Liver (tissue), 9 donors: ENCODE results near the gene BCAS4. TPM values are rescaled to one million over a fixed set of nuclear protein-coding genes. Genes with fewer than 3 reads are reported as not detected.

Experiments used
- DNase-seq: peaks from one replicate; pipeline ENCODE4 v3.0.0-alpha.2; 2017; ENCODE audit warnings: low spot score
- H3K27ac ChIP-seq, 2 donors: one replicate each; pipeline ENCODE4 v1.7.0; 2013; ENCODE audit warnings: inconsistent platforms in 2 of 2, low read length in 2 of 2, control low read depth in 1 of 2, low read depth in 1 of 2, mild to moderate bottlenecking in 1 of 2
- H3K27me3 ChIP-seq, 4 donors: one replicate each; pipeline versions ENCODE4 v1.6.1 to v1.7.0; 2013; ENCODE audit warnings: low read length in 3 of 4, inconsistent platforms in 1 of 4, mild to moderate bottlenecking in 1 of 4, moderate library complexity in 1 of 4; ENCODE audit not compliant: control insufficient read depth in 4 of 4, insufficient read depth in 4 of 4
- H3K36me3 ChIP-seq, 4 donors: one replicate each; pipeline versions ENCODE4 v1.6.1 to v1.7.0; 2013; ENCODE audit warnings: low read length in 3 of 4, mild to moderate bottlenecking in 3 of 4, low read depth in 1 of 4, moderate library complexity in 1 of 4; ENCODE audit not compliant: control insufficient read depth in 4 of 4, insufficient read depth in 3 of 4
- H3K4me1 ChIP-seq, 4 donors: one replicate each; pipeline versions ENCODE4 v1.6.1 to v1.7.0; 2013; ENCODE audit warnings: low read length in 3 of 4, mild to moderate bottlenecking in 3 of 4, moderate library complexity in 1 of 4; ENCODE audit not compliant: control insufficient read depth in 4 of 4, insufficient read depth in 4 of 4
- H3K4me3 ChIP-seq, 3 donors: one replicate each; pipeline versions ENCODE4 v1.6.1 to v1.7.0; 2013; ENCODE audit warnings: low read length in 3 of 3, control low read depth in 1 of 3, low read depth in 1 of 3, mild to moderate bottlenecking in 1 of 3
- H3K9ac ChIP-seq, 2 donors: one replicate each; pipeline ENCODE4 v1.7.0; 2013; ENCODE audit warnings: low read length in 2 of 2, mild to moderate bottlenecking in 2 of 2, moderate library complexity in 2 of 2, control low read depth in 1 of 2, low read depth in 1 of 2
- H3K9me3 ChIP-seq, 4 donors: one replicate each; pipeline versions ENCODE4 v1.6.1 to v1.7.0; 2013; ENCODE audit warnings: low read length in 3 of 4; ENCODE audit not compliant: control insufficient read depth in 4 of 4
- EGR1 ChIP-seq, 2 donors: IDR thresholded peaks; 2 replicates each; pipeline ENCODE4 v1.6.1; 2016 to 2018; ENCODE audit warnings: antibody characterized with exemption in 2 of 2, low read depth in 2 of 2
- FOXA2 ChIP-seq: IDR thresholded peaks from 2 replicates; pipeline ENCODE4 v1.6.1; 2016; ENCODE audit warnings: antibody characterized with exemption
- GABPA ChIP-seq, 2 donors: IDR thresholded peaks in 1 of 2; conservative IDR thresholded peaks in 1 of 2; 2 replicates each; pipeline ENCODE4 v1.6.1; 2016; ENCODE audit warnings: antibody characterized with exemption in 2 of 2, mild to moderate bottlenecking in 1 of 2, moderate library complexity in 1 of 2
- HNF4A ChIP-seq, 2 donors: conservative IDR thresholded peaks; 2 replicates each; pipeline ENCODE4 v1.6.1; 2016; ENCODE audit warnings: antibody characterized with exemption in 2 of 2, mild to moderate bottlenecking in 2 of 2
- HNF4G ChIP-seq: IDR thresholded peaks from 2 replicates; pipeline ENCODE4 v1.6.1; 2016; ENCODE audit warnings: antibody characterized with exemption
- JUND ChIP-seq, 2 donors: IDR thresholded peaks; 2 replicates each; pipeline ENCODE4 v1.6.1; 2016; ENCODE audit warnings: antibody characterized with exemption in 2 of 2
- NR2F2 ChIP-seq: IDR thresholded peaks from 2 replicates; pipeline ENCODE4 v1.6.1; 2016; ENCODE audit warnings: antibody characterized with exemption
- RAD21 ChIP-seq, 2 donors: IDR thresholded peaks; 2 replicates each; pipeline ENCODE4 v1.6.1; 2016; ENCODE audit warnings: antibody characterized with exemption in 2 of 2, mild to moderate bottlenecking in 2 of 2
- REST ChIP-seq: IDR thresholded peaks from 2 replicates; pipeline ENCODE4 v1.6.1; 2016; ENCODE audit warnings: antibody characterized with exemption, mild to moderate bottlenecking
- SP1 ChIP-seq: IDR thresholded peaks from 2 replicates; pipeline ENCODE4 v1.6.1; 2018; ENCODE audit warnings: antibody characterized with exemption, mild to moderate bottlenecking
- TAF1 ChIP-seq: conservative IDR thresholded peaks from 2 replicates; pipeline ENCODE4 v1.6.1; 2016; ENCODE audit warnings: antibody characterized with exemption, mild to moderate bottlenecking
- YY1 ChIP-seq: IDR thresholded peaks from 2 replicates; pipeline ENCODE4 v1.6.1; 2016; ENCODE audit warnings: antibody characterized with exemption, mild to moderate bottlenecking
- ZBTB33 ChIP-seq: IDR thresholded peaks from 2 replicates; pipeline ENCODE4 v1.6.1; 2016; ENCODE audit warnings: antibody characterized with exemption
- WGBS: extraction: QIAGEN DNeasy Blood & Tissue Kit; methylation state at CpG from one replicate; pipeline ENCODE4 v1.1.7; 2013; 5-methylcytosine and 5-hydroxymethylcytosine counted together
- polyA plus RNA-seq, 2 donors: library from polyadenylated mRNA; stranded (reverse) in 1 of 2; unstranded in 1 of 2; fragments of 200-250 nt in 1 of 2; fragments of >200 nt in 1 of 2; fragmentation: Nextera tagmentation in 1 of 2; extraction: Ambion mirVana in 1 of 2; gene quantifications; one replicate each; pipeline versions ENCODE4 v1.2.1 to v1.2.3, GENCODE V29; 2013 to 2015
- total RNA-seq, 2 donors: library from RNA; depleted of rRNA; stranded (reverse); fragments of >200 nt; gene quantifications; one replicate each; pipeline ENCODE4 v1.2.3, GENCODE V29; 2014
- TF ChIP-seq, protein P1 (sequence below): IDR thresholded peaks from 2 replicates; pipeline ENCODE4 v1.6.1; 2016; ENCODE audit warnings: antibody characterized with exemption
- donor health status: healthy.
- donor health status: healthy.
- donor health status: healthy.
- donor health status: healthy.
- donor health status: healthy.

The BCAS4 gene
- total and polyA plus RNA-seq, 4 donors, result 0.25 to 0.50 (median 0.47) TPM

- TF ChIP-seq REST, result no peak
- no peak for TF ChIP-seq NR2F2
- TF ChIP-seq YY1, result no peak
- no peak for TF ChIP-seq JUND (IDR thresholded peaks at IDR 0.05)
- TF ChIP-seq TAF1, result no peak
Measured at GRCh38 chr20:50821257-50821921, 26.5 kb downstream of the BCAS4 start (continued).

DNA sequence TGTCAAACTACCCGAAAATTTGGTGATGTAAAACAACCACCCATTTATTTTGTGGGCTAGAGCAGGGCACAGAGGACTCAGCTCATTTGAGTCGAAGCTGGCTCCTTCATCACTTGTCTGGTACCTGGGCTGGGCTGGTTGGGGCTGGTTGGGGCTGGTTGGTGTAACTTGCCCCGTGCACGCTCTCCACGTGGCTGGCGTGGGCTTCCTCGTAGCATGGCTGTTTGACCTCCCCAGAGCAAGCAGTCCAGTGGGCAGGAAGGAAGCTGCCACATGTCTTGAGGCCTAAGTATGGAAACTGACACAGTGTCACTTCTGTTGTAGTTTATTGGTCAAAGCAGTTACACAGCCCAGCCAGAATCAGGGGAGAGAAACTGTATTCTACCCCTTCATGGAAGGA is 27.1 kb downstream of the BCAS4 start:
- peaks cover 0 to 10% (median 2%) of the 10 kb centered on the region in 4 donors for H3K4me1 ChIP-seq
- 83% methylated on average over 7 of the region's 7 CpGs for WGBS

More for the DNA sequence above, 27.1 kb downstream of the BCAS4 start:
- no peak for TF ChIP-seq SP1
- no peak for TF ChIP-seq EGR1 (IDR thresholded peaks at IDR 0.05; ENCODE audit: low read depth in 2 of 2)
- TF ChIP-seq YY1, result no peak
- no peak for TF ChIP-seq ZBTB33
- no peak for TF ChIP-seq GABPA (IDR thresholded peaks at IDR 0.05 in 1 of 2, conservative IDR thresholded peaks at IDR 0.05 in 1 of 2)
- TF ChIP-seq NR2F2, result no peak
- no peak for TF ChIP-seq HNF4A (conservative IDR thresholded peaks at IDR 0.05)
- no peak for TF ChIP-seq TAF1
- no peak for TF ChIP-seq REST
- TF ChIP-seq JUND (IDR thresholded peaks at IDR 0.05), result no peak
- no peak for TF ChIP-seq FOXA2
- no peak for TF ChIP-seq HNF4G
- TF ChIP-seq, protein P1, sequence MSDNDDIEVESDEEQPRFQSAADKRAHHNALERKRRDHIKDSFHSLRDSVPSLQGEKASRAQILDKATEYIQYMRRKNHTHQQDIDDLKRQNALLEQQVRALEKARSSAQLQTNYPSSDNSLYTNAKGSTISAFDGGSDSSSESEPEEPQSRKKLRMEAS, result no peak
- TF ChIP-seq RAD21 (IDR thresholded peaks at IDR 0.05), result no peak
- Histone ChIP-seq H3K27ac (no peak overlapping the region), H3K4me3 (no peak overlapping the region), H3K27me3 (no peaks in the 10 kb centered on the region), H3K36me3 (no peaks in the 10 kb centered on the region), H3K9ac (no peak overlapping the region), H3K9me3 (no peaks in the 10 kb centered on the region)
- no peak for DNase-seq
